Measurements from ENCODE around the gene SIGLEC15. TPM values are rescaled to one million over a fixed set of nuclear protein-coding genes. Genes with fewer than 3 reads are reported as not detected.

SIGLEC15 gene
- total and polyA plus RNA-seq, 4 donors, result 0.17 to 0.42 (median 0.29) TPM

GRCh38 chr18:45782662-45783061 lies 42.8 kb upstream of the SIGLEC15 start:
- H3K27me3 ChIP-seq (ENCODE audit: control insufficient read depth in 4 of 4, insufficient read depth in 4 of 4, low read length in 3 of 4), result no peaks in the 10 kb centered on the region
- H3K4me3 ChIP-seq (ENCODE audit: low read depth in 1 of 3, low read length in 3 of 3), result no peak overlapping the region
- no peaks in the 10 kb centered on the region for H3K36me3 ChIP-seq (ENCODE audit: control insufficient read depth in 4 of 4, insufficient read depth in 3 of 4, low read depth in 1 of 4, low read length in 3 of 4)
- 59% methylated on average over 1 of the region's 1 CpG for WGBS
- H3K4me1 ChIP-seq (ENCODE audit: control insufficient read depth in 4 of 4, insufficient read depth in 4 of 4, low read length in 3 of 4), result no peaks in the 10 kb centered on the region
- no peaks in the 10 kb centered on the region for H3K9me3 ChIP-seq (ENCODE audit: control insufficient read depth in 4 of 4, low read length in 3 of 4)
- DNase-seq (ENCODE audit: low spot score), result no peak
- H3K9ac ChIP-seq (ENCODE audit: low read depth in 1 of 2, low read length in 2 of 2), result no peak overlapping the region
- TF ChIP-seq JUND (IDR thresholded peaks at IDR 0.05) (no peak), FOXA1 (IDR thresholded peaks at IDR 0.05) (no peak), GABPA (IDR thresholded peaks at IDR 0.05 in 1 of 2, conservative IDR thresholded peaks at IDR 0.05 in 1 of 2) (no peak), RAD21 (IDR thresholded peaks at IDR 0.05) (no peak), REST (IDR thresholded peaks at IDR 0.05) (no peak), CTCF (IDR thresholded peaks at IDR 0.05; ENCODE audit: low read depth, low read length, missing input control) (no peak), MAX (IDR thresholded peaks at IDR 0.05) (no peak), FOXA2 (IDR thresholded peaks at IDR 0.05) (no peak), ATF3 (IDR thresholded peaks at IDR 0.05) (no peak), HNF4A (conservative IDR thresholded peaks at IDR 0.05) (no peak), TAF1 (conservative IDR thresholded peaks at IDR 0.05) (no peak)
- no peak overlapping the region for H3K27ac ChIP-seq (ENCODE audit: low read depth in 1 of 2, low read length in 2 of 2)

- no peak for DNase-seq (ENCODE audit: low spot score)
- Histone ChIP-seq H3K27me3 (ENCODE audit: control insufficient read depth in 4 of 4, insufficient read depth in 4 of 4, low read length in 3 of 4) (no peaks in the 10 kb centered on the region), H3K36me3 (ENCODE audit: control insufficient read depth in 4 of 4, insufficient read depth in 3 of 4, low read depth in 1 of 4, low read length in 3 of 4) (no peaks in the 10 kb centered on the region), H3K4me3 (ENCODE audit: low read depth in 1 of 3, low read length in 3 of 3) (no peak overlapping the region), H3K9ac (ENCODE audit: low read depth in 1 of 2, low read length in 2 of 2) (no peak overlapping the region), H3K27ac (ENCODE audit: low read depth in 1 of 2, low read length in 2 of 2) (no peak overlapping the region), H3K9me3 (ENCODE audit: control insufficient read depth in 4 of 4, low read length in 3 of 4) (no peaks in the 10 kb centered on the region), H3K4me1 (ENCODE audit: control insufficient read depth in 4 of 4, insufficient read depth in 4 of 4, low read length in 3 of 4) (no peaks in the 10 kb centered on the region)
- whole genome bisulfite sequencing, result 92% methylated on average over 9 of the region's 9 CpGs
- no peak for TF ChIP-seq JUND (IDR thresholded peaks at IDR 0.05)
- no peak for TF ChIP-seq ATF3 (IDR thresholded peaks at IDR 0.05)
- no peak for TF ChIP-seq NR2F2 (IDR thresholded peaks at IDR 0.05)
- no peak for TF ChIP-seq EGR1 (IDR thresholded peaks at IDR 0.05; ENCODE audit: low read depth in 2 of 2)
- TF ChIP-seq REST (IDR thresholded peaks at IDR 0.05), result no peak
- no peak for TF ChIP-seq TAF1 (conservative IDR thresholded peaks at IDR 0.05)
- no peak for TF ChIP-seq RXRA (IDR thresholded peaks at IDR 0.05)
- TF ChIP-seq ZBTB33 (IDR thresholded peaks at IDR 0.05), result no peak
- TF ChIP-seq HNF4G (IDR thresholded peaks at IDR 0.05), result no peak
- no peak for TF ChIP-seq FOXA1 (IDR thresholded peaks at IDR 0.05)
These were observed 42.1 kb upstream of the SIGLEC15 start for GRCh38 chr18:45783097-45784075.

All from liver (tissue), 9 donors.